Motor neuron (in vitro differentiated cells): ENCODE data around the gene LHFPL5. TPM values are rescaled to one million over a fixed set of nuclear protein-coding genes. Genes with fewer than 3 reads are reported as not detected.

Experiments
- ATAC-seq, 8 experiments: fragments of 200-7000 bp; cut with Tn5 transposase; replicated peaks in 6 of 8; 2 replicates each; pipeline ENCODE4 v1.8.0; 2021; ENCODE audit warnings: mild to moderate bottlenecking in 8 of 8, moderate library complexity in 8 of 8
- H3K27ac ChIP-seq, 2 donors: fragments of 250-450 bp; sonication (Bioruptor Pico); 2 replicates each; pipeline ENCODE4 v1.9.0; 2021; ENCODE audit warnings: antibody characterized with exemption in 2 of 2, mild to moderate bottlenecking in 2 of 2, moderate library complexity in 1 of 2
- H3K4me1 ChIP-seq, 2 donors: fragments of 250-450 bp; sonication (Bioruptor Pico); replicated peaks in 1 of 2; 2 replicates each; pipeline ENCODE4 v1.6.1; 2021; ENCODE audit warnings: antibody characterized with exemption in 2 of 2, mild to moderate bottlenecking in 2 of 2, moderate library complexity in 1 of 2
- H3K4me3 ChIP-seq, 5 donors: fragments of 250-450 bp; sonication (Bioruptor Pico); 2 replicates each; pipeline ENCODE4 v1.9.0; 2021; ENCODE audit warnings: antibody characterized with exemption in 5 of 5, mild to moderate bottlenecking in 5 of 5, moderate library complexity in 4 of 5
- WGBS, 10 experiments: fragments of 450-650 bp; shearing (Covaris generic); methylation state at CpG; one replicate each; pipeline ENCODE4 v1.0.0; 2022; 5-methylcytosine and 5-hydroxymethylcytosine counted together
- in situ Hi-C, 9 experiments: fragments of 400-800 bp; cut with MboI; loops; one replicate each; pipeline ENCODE4 v1.15.0; 2021; ENCODE audit warnings: low sequenced_read_pairs in 9 of 9, low pct_unique_long_range_greater_than_20kb in 2 of 9; ENCODE audit not compliant: unreplicated experiment in 9 of 9
- total RNA-seq, 8 experiments: library from RNA; unstranded; fragments of 300-600 nt; gene quantifications; 2 replicates each; pipeline versions ENCODE4 v1.2.3 to v1.2.4, GENCODE V29; 2022

LHFPL5 gene
- total RNA-seq, 8 experiments from 2014 or later: 0.13 to 1.0 (median 0.41) TPM; not detected in 3

GRCh38 chr6:35798706-35799105 lies 6.4 kb upstream of the LHFPL5 start:
- Histone ChIP-seq H3K27ac (no peak overlapping the region), H3K4me3 (no peak overlapping the region), H3K4me1 (no peaks in the 10 kb centered on the region)
- ATAC-seq: no peak
- WGBS, 10 experiments: 29 to 100% (median 80%) methylated on average over 1 to 5 of the region's 5 CpGs; no CpG with 5 or more reads in 1 of the 10 experiments
- in situ Hi-C loops: no loop called here

- Histone ChIP-seq H3K27ac (no peak overlapping the region), H3K4me1 (no peaks in the 10 kb centered on the region), H3K4me3 (no peak overlapping the region)
- 33 to 82% (median 57%) methylated on average over 1 to 3 of the region's 3 CpGs for WGBS, 10 experiments
- in situ Hi-C loops: no loop called here
- ATAC-seq: no peak
Observed at GRCh38 chr6:35801148-35801547, 4.0 kb upstream of the LHFPL5 start.

DNA sequence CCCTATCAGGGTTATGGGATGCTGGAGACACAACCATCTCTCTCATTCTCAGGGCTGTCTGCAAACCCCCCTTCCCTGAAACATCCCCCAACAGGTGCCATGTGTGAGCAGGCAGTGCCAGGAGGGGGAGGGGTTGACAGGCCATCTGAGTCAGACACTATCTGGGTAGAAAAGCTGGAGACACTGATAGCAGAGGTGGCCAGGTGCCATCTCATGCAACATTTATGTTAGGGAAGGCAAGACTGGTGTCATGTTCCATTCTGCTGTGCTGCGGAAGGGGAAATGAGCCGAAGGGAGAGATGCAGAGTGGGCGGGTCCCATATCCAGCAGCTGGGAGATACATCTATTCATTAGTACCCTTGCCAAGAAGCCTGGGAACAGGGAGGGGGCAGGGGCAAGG lies 3.5 kb downstream of the LHFPL5 start:
- peak in 3 of 8 experiments; percentile 36 to 89 (median 69) for ATAC-seq
- in situ Hi-C loops: no loop called here
- peaks cover 3 to 4% of the 10 kb centered on the region in 2 donors for H3K4me1 ChIP-seq
- H3K27ac ChIP-seq: no peak overlapping the region
- WGBS, 10 experiments: 12 to 50% (median 42%) methylated on average over 2 to 3 of the region's 3 CpGs; no CpG with 5 or more reads in 7 of the 10 experiments
- H3K4me3 ChIP-seq: no peak overlapping the region

DNA sequence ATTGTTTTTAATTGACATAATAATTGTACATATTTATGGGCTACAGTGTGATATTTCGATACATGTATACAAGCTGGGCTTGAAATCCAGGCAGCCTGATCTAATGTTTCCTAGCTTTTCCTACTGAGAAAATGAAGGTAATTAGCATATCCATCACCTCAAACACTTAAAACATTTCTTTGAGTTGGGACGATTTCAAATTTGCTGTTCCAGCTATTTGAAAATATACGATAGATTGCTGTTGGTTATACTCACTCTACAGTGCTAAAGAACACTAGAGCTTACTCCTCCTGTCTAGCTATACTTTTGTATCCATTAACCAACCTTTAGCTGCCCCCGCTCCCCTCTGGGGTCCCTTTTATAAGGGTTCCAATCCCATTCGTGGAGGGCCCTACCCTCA lies 4.7 kb downstream of the LHFPL5 start:
- no peak overlapping the region for H3K27ac ChIP-seq
- no peak for ATAC-seq
- in situ Hi-C loops: no loop called here
- no peak overlapping the region for H3K4me3 ChIP-seq
- WGBS, 10 experiments: 54 to 90% (median 74%) methylated on average over 1 to 5 of the region's 5 CpGs; no CpG with 5 or more reads in 2 of the 10 experiments
- peaks cover 3 to 4% of the 10 kb centered on the region in 2 donors for H3K4me1 ChIP-seq

- Histone ChIP-seq H3K4me3 (no peak overlapping the region), H3K27ac (no peak overlapping the region), H3K4me1 (peaks cover 3 to 4% of the 10 kb centered on the region in 2 donors)
- 0 to 83% (median 66%) methylated on average over 1 to 5 of the region's 14 CpGs; no CpG with 5 or more reads in 4 of the 10 experiments for WGBS, 10 experiments
- peak; percentile 39 to 93 (median 78) for ATAC-seq
- in situ Hi-C loops: no loop called here
Observed at GRCh38 chr6:35810971-35811698, 6.0 kb downstream of the LHFPL5 start.

GRCh38 chr6:35811699-35811995 lies 6.5 kb downstream of the LHFPL5 start:
- no peak overlapping the region for H3K4me3 ChIP-seq
- peaks cover 3 to 4% of the 10 kb centered on the region in 2 donors for H3K4me1 ChIP-seq
- 42 to 94% (median 77%) methylated on average over 2 to 4 of the region's 6 CpGs; no CpG with 5 or more reads in 4 of the 10 experiments for WGBS, 10 experiments
- in situ Hi-C loops: no loop called here
- no peak for ATAC-seq
- no peak overlapping the region for H3K27ac ChIP-seq

GRCh38 chr6:35817515-35817914 lies 12.4 kb downstream of the LHFPL5 start:
- H3K4me1 ChIP-seq: no peaks in the 10 kb centered on the region
- H3K4me3 ChIP-seq: no peak overlapping the region
- no peak overlapping the region for H3K27ac ChIP-seq
- in situ Hi-C loops: no loop called here
- no peak for ATAC-seq

GRCh38 chr6:35823601-35824000 lies 18.4 kb downstream of the LHFPL5 start:
- WGBS, 10 experiments: 14 to 100% (median 74%) methylated on average over 1 to 2 of the region's 2 CpGs; no CpG with 5 or more reads in 4 of the 10 experiments
- ATAC-seq: no peak
- no peak overlapping the region for H3K27ac ChIP-seq

DNA sequence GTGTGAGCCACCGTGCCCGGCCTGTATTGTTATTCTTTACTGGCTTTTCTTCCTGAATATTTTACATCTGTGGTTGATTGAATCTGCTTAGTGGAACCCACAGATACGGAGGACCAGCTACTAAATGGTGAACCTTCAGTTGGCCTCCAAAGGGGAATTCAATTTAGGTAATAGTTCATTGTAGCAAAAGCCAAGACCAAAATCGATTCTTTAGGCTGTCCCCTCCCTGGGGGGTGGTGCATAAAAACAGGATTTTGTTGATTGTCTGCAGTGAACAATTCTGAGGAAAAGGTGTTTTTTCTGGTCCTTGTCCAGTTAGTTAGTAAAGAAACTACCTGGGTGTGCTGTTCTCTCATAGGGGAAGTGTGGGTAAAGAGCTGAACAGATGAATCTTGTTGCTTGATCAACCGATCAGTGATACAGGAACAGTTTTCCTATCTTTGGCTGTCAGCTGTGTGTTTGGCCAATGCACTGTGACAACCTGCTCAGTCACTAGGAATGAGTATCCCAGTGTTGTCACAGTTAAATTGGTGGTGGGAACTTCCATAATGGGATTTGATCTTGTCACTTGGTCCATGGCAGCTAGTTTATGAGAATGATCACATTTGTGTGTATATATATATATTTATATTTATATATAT lies 19.5 kb downstream of the LHFPL5 start:
- Histone ChIP-seq H3K4me1 (no peaks in the 10 kb centered on the region), H3K27ac (no peak overlapping the region), H3K4me3 (no peak overlapping the region)
- in situ Hi-C loops: no loop called here
- 55 to 100% (median 83%) methylated on average over 1 to 5 of the region's 5 CpGs; no CpG with 5 or more reads in 2 of the 10 experiments for WGBS, 10 experiments
- no peak for ATAC-seq

More at GRCh38 chr6:35823601-35824000, 18.4 kb downstream of the LHFPL5 start:
- H3K4me3 ChIP-seq: no peak overlapping the region
- in situ Hi-C loops: no loop called here
- H3K4me1 ChIP-seq: no peaks in the 10 kb centered on the region

- in situ Hi-C loops: no loop called here
- Histone ChIP-seq H3K4me1 (no peaks in the 10 kb centered on the region), H3K27ac (no peak overlapping the region), H3K4me3 (no peak overlapping the region)
- 80 to 100% (median 100%) methylated on average over 1 to 5 of the region's 5 CpGs; no CpG with 5 or more reads in 4 of the 10 experiments for WGBS, 10 experiments
- ATAC-seq: no peak
Observed at GRCh38 chr6:35829306-35829705, 24.2 kb downstream of the LHFPL5 start.

GRCh38 chr6:35831257-35832007 lies 26.3 kb downstream of the LHFPL5 start:
- Histone ChIP-seq H3K4me3 (no peak overlapping the region), H3K27ac (no peak overlapping the region), H3K4me1 (no peaks in the 10 kb centered on the region)
- no peak for ATAC-seq
- 86 to 100% (median 96%) methylated on average over 1 to 5 of the region's 5 CpGs for WGBS, 10 experiments
- in situ Hi-C loops: no loop called here

- 88 to 100% (median 91%) methylated on average over 1 to 7 of the region's 7 CpGs; no CpG with 5 or more reads in 1 of the 10 experiments for WGBS, 10 experiments
- Histone ChIP-seq H3K27ac (no peak overlapping the region), H3K4me1 (no peaks in the 10 kb centered on the region), H3K4me3 (no peak overlapping the region)
- no peak for ATAC-seq
- in situ Hi-C loops: no loop called here
Observed at GRCh38 chr6:35833536-35833935, 28.4 kb downstream of the LHFPL5 start.

- 40 to 100% (median 73%) methylated on average over 1 of the region's 1 CpG; no CpG with 5 or more reads in 3 of the 10 experiments for WGBS, 10 experiments
Observed at GRCh38 chr6:35839019-35839418, 33.9 kb downstream of the LHFPL5 start.

More at GRCh38 chr6:35839019-35839418, 33.9 kb downstream of the LHFPL5 start:
- H3K27ac ChIP-seq: no peak overlapping the region
- in situ Hi-C loops: no loop called here
- ATAC-seq: no peak
- H3K4me1 ChIP-seq: no peaks in the 10 kb centered on the region
- no peak overlapping the region for H3K4me3 ChIP-seq
